Head of caudate nucleus (tissue), 42 donors: ENCODE results near the gene KLHL35.
"Not testable (repeated sequence)": the region's sequence is repeated elsewhere in the genome, so short reads cannot be mapped to it uniquely, and the experiment has no call there.

Experiments
- DNase-seq, 42 donors: peaks; one replicate each; pipeline versions ENCODE4 v3.0.0 to v3.0.0-alpha.2; 2020 to 2021; ENCODE audit warnings: mixed read lengths in 7 of 42
- intact Hi-C: fragments of 100-400 bp; cut with DNase I; formaldehyde crosslinking; loops from one replicate; pipeline ENCODE4 v1.15.0; 2022

The KLHL35 gene

DNA sequence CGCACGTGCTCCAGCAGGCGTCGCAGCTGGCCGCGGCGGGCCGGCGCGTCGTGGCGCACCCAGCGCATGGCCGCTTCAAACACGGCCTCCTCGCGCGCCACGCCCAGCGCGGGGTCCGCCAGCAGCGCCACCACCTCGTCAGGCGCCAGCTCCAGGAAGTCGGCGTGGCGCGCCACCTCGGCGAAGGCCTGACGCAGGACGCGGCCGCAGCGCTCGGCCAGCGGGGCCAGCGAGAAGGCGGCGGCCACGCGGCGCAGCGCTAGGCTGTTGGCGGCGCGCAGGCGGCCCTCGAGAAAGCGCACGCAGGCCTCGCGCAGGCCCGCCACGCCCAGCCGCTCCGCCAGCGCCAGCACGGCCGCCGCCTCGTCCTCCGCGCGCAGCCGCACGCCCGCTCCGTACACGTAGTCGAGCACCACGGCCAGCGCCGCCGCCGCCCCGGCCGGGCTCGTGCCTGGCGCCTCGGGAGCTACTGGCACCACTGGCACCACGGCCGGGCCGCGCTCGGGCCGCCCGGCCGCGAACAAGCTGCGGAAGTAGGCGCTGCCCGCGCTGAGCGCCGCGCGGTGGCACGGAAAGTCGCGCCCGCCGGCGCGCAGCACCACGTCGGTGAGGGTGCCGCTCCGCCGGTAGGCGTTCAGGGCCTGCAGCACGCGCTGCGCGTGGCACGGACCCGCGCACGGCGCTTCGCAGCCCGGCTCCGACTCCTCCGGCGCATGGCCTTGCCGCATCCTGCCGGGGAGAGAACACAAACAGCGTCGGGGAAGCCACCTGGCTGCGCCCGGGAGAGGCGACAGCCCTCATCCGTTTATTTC lies 2.9 kb downstream of the KLHL35 start:
- DNase-seq: peak in 41 of 42 donors; percentile 29 to 85 (median 70)
- intact Hi-C loops: no loop called here

DNA sequence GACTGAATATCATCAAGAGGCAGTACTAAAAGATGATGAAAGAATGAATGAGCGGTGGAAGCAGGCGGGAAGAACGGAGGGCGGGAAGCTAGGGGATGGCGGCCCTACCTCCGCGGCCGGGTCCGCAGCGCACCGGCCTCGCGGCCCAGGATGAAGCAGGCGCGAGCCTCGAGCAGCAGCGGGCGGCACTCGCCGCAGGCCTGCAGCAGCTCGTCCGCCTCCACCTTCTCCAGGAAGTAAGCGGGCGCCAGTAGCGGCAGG lies 3.4 kb downstream of the KLHL35 start:
- no peak for DNase-seq
- intact Hi-C loops: no loop called here

DNA sequence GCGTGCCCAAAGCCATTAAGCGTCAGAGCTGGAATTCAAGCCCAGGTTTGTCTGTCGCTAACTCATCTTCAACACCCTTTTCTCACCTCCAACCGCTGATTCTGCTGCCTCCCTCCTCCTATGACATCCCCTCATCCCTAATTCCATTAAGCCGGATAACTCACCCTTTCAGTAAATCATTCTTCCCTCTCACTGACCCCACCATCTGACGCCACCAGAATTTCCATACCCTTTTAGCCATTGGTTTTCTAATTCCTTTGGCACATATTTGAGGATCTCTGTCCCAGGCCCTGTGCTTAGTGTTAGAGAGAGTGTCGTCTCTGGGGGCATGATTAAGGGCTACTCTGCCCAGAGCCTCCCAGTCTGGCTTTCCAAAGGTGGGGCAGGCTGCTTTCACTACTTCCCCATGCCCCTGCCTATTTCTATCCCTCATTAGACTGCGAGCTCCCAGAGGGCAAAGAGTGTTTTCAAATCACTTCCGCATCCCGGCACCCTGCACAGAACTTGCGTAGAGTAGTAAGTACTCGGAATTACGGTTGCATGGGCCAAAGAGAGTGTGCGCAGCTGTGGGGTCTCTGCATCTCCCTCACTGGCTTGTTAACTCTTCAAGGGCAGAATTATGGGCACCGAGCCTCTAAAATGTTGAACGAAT lies 3.9 kb downstream of the KLHL35 start:
- intact Hi-C loops: no loop called here
- DNase-seq: no peak

DNA sequence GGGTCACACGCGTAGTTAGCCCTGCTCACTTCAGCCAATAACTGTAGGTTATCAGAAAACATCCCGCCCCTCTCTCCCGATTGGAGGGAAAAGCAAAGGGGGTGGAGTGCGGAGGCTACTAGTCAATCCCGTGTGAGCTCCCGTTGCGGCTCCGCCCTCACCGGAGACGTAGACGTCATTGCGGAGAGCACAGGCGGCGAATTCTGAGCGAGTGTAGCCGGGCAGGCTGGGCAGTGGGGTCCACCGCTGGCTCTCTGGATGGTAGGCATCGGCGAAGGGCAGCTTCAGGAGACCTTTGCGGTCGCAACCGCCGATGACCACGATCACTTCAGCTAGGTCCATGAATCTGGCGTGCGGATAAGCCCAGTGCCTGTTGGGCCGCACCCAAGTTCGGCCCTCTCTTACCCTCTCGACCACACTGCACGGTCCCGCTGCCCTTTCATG lies 4.7 kb downstream of the KLHL35 start:
- DNase-seq: peak; percentile 60 to 97 (median 92)

GRCh38 chr11:75427181-75427580 lies 5.8 kb downstream of the KLHL35 start:
- intact Hi-C loops: no loop called here
- DNase-seq: no peak

More for the DNA sequence above, 4.7 kb downstream of the KLHL35 start:
- intact Hi-C loops: no loop called here

DNA sequence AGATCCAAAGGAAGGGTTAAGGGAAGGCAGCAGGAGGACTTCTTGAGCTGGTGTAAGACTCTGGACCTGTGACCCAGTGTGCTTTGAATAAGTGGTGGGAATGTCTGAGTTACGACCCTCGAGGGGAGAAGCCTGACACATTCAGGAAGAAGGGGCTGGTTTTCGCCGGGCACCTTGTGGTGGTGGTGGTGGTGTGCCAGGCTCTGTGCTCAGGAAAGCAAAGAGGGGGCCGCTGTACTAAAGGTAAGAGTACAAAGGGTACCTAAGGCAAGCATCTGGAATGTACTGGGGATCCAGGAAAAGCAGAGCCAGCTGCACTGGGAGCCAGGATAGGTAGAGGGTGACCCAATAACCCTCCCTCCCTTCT lies 6.3 kb downstream of the KLHL35 start:
- DNase-seq: no peak
- intact Hi-C loops: no loop called here

DNA sequence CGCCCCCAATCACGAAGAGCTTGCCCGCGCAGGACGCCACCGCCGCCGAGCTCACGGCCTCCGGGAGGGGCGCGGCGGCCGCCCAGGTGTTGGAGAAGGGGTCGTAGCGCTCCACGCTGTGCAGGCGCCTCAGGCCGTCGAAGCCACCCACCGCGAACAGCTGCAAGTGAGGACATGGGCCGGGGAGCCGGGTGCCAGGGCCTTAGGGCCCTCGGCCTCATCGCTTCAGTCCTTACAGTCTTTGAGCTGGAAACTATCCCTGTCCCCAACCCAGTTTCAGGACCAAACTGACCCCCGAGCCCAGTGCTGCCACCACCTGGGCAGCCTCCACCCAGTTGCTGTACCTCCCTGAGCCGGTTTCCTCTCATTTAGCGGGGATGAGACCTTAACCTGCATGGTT lies 7.6 kb downstream of the KLHL35 start:
- no peak for DNase-seq
- intact Hi-C loops: no loop called here

- intact Hi-C loops: no loop called here
- no peak for DNase-seq
Measured at GRCh38 chr11:75424396-75424795, 8.6 kb downstream of the KLHL35 start.

DNA sequence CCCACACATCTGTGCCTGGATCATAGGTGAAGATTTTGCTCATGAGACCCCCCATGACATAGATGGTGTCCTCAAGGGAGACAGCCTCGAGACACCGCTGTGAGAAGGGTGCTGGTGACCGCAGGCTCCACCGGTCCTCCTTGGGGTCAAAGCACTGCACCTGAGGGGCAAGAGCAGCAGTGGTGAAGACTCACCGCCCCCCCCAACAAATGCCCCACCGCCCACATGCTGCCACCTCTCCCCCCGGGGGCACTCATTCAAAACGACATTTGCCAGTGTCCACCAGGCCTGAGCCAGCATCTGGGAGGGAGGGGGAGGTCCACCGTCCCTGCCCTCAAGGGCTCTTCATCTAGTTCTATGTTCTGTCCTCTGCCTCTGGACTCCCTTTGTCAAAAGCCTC lies 9.3 kb downstream of the KLHL35 start:
- DNase-seq: no peak
- intact Hi-C loops: no loop called here

GRCh38 chr11:75422248-75423231 lies 10.5 kb downstream of the KLHL35 start:
- DNase-seq: no peak
- intact Hi-C loops: no loop called here

- DNase-seq: no peak
- intact Hi-C loops: no loop called here
Measured at GRCh38 chr11:75421902-75422247, 11.1 kb downstream of the KLHL35 start.

DNA sequence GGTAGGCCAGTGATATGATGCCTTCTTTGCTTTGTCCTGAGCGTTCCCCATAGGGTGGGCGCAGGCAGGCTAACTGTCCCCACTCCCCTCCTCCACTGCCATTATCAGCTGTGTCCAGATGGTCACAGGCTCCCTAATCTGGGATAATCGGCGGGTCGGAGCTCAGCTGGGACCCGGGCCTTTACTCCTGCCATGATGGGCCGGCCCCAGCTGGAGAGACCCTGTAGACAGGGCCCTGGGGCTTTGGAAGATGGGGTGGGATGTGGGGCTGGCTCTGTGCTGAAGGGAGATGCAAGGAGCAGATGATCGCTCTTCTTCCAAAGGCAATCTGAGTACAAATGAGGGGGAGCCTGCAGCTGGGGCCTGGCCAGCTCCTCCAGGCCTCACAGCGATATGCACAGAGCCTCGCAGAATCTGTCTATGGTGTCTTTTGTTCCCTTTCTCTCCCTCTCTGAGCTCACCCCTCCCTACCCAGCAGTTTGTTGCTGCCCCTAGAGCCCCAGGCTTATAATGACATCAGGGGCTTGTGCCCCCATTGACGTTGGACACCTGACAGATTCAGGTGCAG lies 11.9 kb downstream of the KLHL35 start:
- peak in 36 of 42 donors; percentile 23 to 74 (median 49) for DNase-seq

GRCh38 chr11:75420224-75421034 lies 12.6 kb downstream of the KLHL35 start:
- intact Hi-C loops: no loop called here
- DNase-seq: no peak

More for the DNA sequence above, 11.9 kb downstream of the KLHL35 start:
- intact Hi-C loops: no loop called here

GRCh38 chr11:75413864-75414263 lies 19.1 kb downstream of the KLHL35 start:
- intact Hi-C loops: no loop called here
- no peak for DNase-seq

DNA sequence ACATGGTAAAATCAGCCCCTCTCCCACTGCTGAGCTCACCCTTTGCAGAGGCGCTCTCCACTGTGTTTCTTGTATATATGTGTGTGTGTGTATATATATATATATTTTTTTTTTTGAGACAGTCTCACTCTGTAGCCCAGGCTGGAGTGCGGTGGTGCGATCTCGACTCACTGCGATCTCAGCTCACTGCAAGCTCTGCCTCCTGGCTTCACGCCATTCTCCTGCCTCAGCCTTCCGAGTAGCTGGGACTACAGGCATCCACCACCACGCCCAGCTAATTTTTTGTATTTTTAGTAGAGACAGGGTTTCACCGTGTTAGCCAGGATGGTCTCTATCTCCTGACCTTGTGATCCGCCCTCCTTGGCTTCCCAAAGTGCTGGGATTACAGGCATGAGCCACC lies 19.9 kb downstream of the KLHL35 start:
- DNase-seq, intact Hi-C loops: not testable (repeated sequence)

- intact Hi-C loops, DNase-seq: not testable (repeated sequence)
Measured at GRCh38 chr11:75409971-75410370, 23.0 kb downstream of the KLHL35 start.

- peak in 1 of 42 donors; percentile 3 for DNase-seq
- intact Hi-C loops: no loop called here
Measured at GRCh38 chr11:75408957-75409219, 24.1 kb downstream of the KLHL35 start.

- no peak for DNase-seq
- intact Hi-C loops: no loop called here
Measured at GRCh38 chr11:75406338-75406777, 26.6 kb downstream of the KLHL35 start.
